Kidney epithelial cell (primary cell): ENCODE data around the gene GABBR2. TPM values are rescaled to one million over a fixed set of nuclear protein-coding genes. Genes with fewer than 3 reads are reported as not detected.

ENCODE experiments used
- DNase-seq: peaks from one replicate; pipeline ENCODE4 v3.0.0-alpha.2; 2010; ENCODE audit warnings: low read depth
- H3K27me3 ChIP-seq: 2 replicates; pipeline ENCODE4 v1.6.0; 2011; ENCODE audit warnings: low read length; ENCODE audit not compliant: control insufficient read depth, insufficient read depth
- H3K36me3 ChIP-seq: 2 replicates; pipeline ENCODE4 v1.5.1; 2011; ENCODE audit warnings: low read length; ENCODE audit not compliant: control insufficient read depth, insufficient read depth
- H3K4me3 ChIP-seq: 2 replicates; pipeline ENCODE4 v1.5.1; 2011; ENCODE audit warnings: low read depth, mild to moderate bottlenecking, control low read depth, low read length
- total RNA-seq: library from RNA; depleted of rRNA; stranded (reverse); fragments of >200 nt; gene quantifications from 2 replicates; pipeline ENCODE4 v1.2.3, GENCODE V29; 2015
- TF ChIP-seq, protein P1 (sequence below): IDR thresholded peaks from 2 replicates; pipeline ENCODE4 v1.5.1; 2011; ENCODE audit warnings: mild to moderate bottlenecking, moderate library complexity, low read length, control low read depth, inconsistent platforms; ENCODE audit not compliant: insufficient read depth, poor library complexity, severe bottlenecking

GABBR2 gene
- total RNA-seq, 1 donor from 2014 or later, result 10.8 TPM

GRCh38 chr9:98559561-98559960 is 149.2 kb downstream of the GABBR2 start:
- TF ChIP-seq, protein P1, sequence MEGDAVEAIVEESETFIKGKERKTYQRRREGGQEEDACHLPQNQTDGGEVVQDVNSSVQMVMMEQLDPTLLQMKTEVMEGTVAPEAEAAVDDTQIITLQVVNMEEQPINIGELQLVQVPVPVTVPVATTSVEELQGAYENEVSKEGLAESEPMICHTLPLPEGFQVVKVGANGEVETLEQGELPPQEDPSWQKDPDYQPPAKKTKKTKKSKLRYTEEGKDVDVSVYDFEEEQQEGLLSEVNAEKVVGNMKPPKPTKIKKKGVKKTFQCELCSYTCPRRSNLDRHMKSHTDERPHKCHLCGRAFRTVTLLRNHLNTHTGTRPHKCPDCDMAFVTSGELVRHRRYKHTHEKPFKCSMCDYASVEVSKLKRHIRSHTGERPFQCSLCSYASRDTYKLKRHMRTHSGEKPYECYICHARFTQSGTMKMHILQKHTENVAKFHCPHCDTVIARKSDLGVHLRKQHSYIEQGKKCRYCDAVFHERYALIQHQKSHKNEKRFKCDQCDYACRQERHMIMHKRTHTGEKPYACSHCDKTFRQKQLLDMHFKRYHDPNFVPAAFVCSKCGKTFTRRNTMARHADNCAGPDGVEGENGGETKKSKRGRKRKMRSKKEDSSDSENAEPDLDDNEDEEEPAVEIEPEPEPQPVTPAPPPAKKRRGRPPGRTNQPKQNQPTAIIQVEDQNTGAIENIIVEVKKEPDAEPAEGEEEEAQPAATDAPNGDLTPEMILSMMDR, result no peak
- Histone ChIP-seq H3K4me3 (no peak overlapping the region), H3K36me3 (no peaks in the 10 kb centered on the region), H3K27me3 (no peaks in the 10 kb centered on the region)
- DNase-seq, result no peak

DNA sequence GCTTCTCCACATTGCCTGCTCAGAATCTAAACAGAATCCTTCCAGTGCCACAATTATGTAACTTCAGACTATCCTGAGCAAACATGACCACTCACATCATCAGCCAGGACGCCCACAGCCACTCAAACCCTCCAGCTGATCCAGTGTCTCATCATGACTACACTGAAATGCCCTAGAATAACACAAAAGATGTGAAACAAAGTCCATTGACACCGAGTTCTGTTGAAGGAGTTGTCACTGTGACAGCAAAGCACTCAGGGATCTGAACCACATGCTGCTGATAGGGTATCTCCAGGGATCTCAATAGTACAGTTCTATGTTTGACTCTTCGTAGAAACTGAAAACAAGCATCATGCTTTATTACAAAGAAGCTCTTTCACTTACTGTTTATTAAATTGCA is 150.2 kb downstream of the GABBR2 start:
- Histone ChIP-seq H3K4me3 (no peak overlapping the region), H3K27me3 (no peaks in the 10 kb centered on the region), H3K36me3 (no peaks in the 10 kb centered on the region)
- DNase-seq, result no peak
- TF ChIP-seq, protein P1, result no peak

- no peaks in the 10 kb centered on the region for H3K36me3 ChIP-seq
- H3K4me3 ChIP-seq, result no peak overlapping the region
- TF ChIP-seq, protein P1, result no peak
- no peak for DNase-seq
- H3K27me3 ChIP-seq, result no peaks in the 10 kb centered on the region
These were observed 152.2 kb downstream of the GABBR2 start for GRCh38 chr9:98556511-98556910.

- TF ChIP-seq, protein P1, result no peak
- Histone ChIP-seq H3K27me3 (no peaks in the 10 kb centered on the region), H3K36me3 (no peaks in the 10 kb centered on the region)
These were observed 152.9 kb downstream of the GABBR2 start for GRCh38 chr9:98555651-98556465.

DNA sequence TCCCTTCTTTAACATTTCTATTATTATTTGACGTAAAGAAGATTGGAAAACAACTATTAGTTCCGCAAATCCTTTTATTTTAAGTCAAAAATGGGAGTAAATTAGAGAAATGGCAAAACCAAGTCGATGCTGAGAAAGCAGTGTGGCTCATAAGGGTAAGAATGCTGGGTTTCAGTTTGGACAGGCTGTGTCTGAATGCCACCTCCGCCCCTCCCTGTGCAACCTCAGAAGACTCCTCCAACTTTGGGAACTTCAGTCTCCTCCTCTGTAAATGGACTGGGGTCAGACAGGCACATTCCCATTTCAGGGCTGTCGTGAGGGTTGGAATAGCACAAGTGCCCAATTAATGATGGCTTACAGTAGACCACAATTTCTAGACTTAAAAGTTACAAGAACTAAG is 154.0 kb downstream of the GABBR2 start:
- H3K27me3 ChIP-seq, result no peaks in the 10 kb centered on the region
- TF ChIP-seq, protein P1, result no peak
- no peak for DNase-seq
- H3K4me3 ChIP-seq, result no peak overlapping the region
- no peaks in the 10 kb centered on the region for H3K36me3 ChIP-seq

More at GRCh38 chr9:98555651-98556465, 152.9 kb downstream of the GABBR2 start:
- no peak for DNase-seq
- no peak overlapping the region for H3K4me3 ChIP-seq

- no peaks in the 10 kb centered on the region for H3K27me3 ChIP-seq
- H3K36me3 ChIP-seq, result no peaks in the 10 kb centered on the region
- TF ChIP-seq, protein P1, result no peak
- no peak overlapping the region for H3K4me3 ChIP-seq
- DNase-seq, result no peak
These were observed 156.4 kb downstream of the GABBR2 start for GRCh38 chr9:98552331-98552730.
